Measurements from ENCODE around the gene STX11.

Gene STX11

GRCh38 chr6:144211160-144211559 lies 60.8 kb downstream of the STX11 start:
- in situ Hi-C loops (cut with MboI; ENCODE audit: low sequenced_read_pairs) = no loop called here

GRCh38 chr6:144213315-144213714 lies 63.0 kb downstream of the STX11 start:
- in situ Hi-C loops (cut with MboI; ENCODE audit: low sequenced_read_pairs) = no loop called here

DNA sequence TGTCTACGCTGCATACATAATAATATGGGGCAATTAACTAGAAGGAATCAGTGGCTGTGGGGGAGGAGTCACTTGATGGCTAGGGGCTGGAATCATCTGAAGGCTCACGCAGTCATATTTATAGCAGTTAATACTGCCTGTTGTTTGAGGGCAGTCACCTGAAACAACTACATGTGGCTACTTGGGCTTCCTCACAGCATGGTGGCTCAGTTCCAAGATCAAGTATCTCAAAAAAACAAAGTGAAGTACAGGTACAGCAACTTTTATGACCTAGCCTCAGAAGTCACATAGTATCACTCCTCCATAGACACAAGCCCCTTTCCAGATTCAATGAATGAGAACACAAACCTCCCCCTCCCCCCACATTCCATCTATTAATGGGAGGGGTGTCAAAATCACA lies 63.7 kb downstream of the STX11 start:
- in situ Hi-C loops (cut with MboI; ENCODE audit: low sequenced_read_pairs) = no loop called here

DNA sequence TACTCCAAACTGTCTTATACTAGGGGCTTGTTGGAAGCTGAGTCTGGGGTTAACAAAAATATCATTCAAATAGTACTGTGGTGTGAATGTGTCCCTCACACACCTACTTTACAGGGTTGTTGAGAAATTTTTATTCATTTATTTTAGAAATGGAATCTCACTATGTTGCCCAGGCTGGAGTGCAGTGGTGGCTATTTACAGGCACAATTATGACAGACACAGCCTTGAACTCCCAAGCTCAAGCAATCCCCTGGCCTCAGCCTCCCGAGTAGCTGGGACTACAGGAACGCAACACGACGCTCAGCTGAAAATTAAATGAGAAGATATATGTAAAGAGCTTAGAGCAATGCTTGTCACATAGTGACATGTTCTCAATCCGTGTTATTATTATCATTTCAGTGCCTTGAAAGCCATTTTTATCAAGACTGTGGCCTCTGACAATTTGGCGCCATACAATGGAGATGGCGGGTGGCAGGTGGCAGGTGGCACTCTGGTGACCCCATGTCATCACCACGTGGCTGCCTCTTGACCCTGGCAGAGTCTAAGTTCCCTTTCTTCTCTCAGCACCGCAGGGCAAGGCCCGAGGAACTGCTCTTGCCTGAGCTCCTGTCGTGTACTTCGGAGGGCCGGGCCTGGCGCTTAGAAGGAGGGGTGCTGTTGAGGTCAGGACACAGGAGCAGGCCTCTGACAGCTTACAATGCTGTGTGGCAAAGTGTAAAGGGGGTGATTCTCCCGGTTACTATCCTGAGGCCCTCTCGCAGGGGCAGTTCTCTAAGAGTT lies 64.5 kb downstream of the STX11 start:
- in situ Hi-C loops (cut with MboI; ENCODE audit: low sequenced_read_pairs) = no loop called here

- in situ Hi-C loops (cut with MboI; ENCODE audit: low sequenced_read_pairs) = no loop called here
Observed at GRCh38 chr6:144215402-144215931, 65.2 kb downstream of the STX11 start.

- in situ Hi-C loops (cut with MboI; ENCODE audit: low sequenced_read_pairs) = no loop called here
Observed at GRCh38 chr6:144215932-144216667, 65.8 kb downstream of the STX11 start.

GRCh38 chr6:144216668-144217218 lies 66.4 kb downstream of the STX11 start:
- in situ Hi-C loops (cut with MboI; ENCODE audit: low sequenced_read_pairs) = no loop called here

DNA sequence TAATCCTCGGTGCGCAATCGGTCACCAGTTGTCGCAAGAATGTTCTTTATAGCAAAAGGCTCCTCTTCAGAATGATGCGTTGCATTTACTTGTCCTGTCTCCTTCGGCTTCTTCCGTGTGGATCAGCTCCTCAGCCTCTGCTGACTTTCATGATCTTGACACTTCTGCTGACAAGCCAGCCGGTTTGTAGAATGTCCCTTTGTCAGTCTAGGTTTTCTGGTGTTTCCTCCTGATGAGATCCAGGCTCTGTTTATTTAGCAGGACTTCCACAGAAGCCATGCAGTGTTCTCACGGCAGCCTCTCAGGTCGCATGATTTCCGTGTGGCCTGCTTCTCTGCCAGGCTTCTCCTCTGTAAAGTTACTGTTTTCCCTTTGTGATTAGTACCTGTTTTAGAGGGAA lies 66.9 kb downstream of the STX11 start:
- in situ Hi-C loops (cut with MboI; ENCODE audit: low sequenced_read_pairs) = no loop called here

GRCh38 chr6:144217797-144218196 lies 67.5 kb downstream of the STX11 start:
- in situ Hi-C loops (cut with MboI; ENCODE audit: low sequenced_read_pairs) = no loop called here

- in situ Hi-C loops (cut with MboI; ENCODE audit: low sequenced_read_pairs) = no loop called here
Observed at GRCh38 chr6:144219056-144219685, 68.9 kb downstream of the STX11 start.

DNA sequence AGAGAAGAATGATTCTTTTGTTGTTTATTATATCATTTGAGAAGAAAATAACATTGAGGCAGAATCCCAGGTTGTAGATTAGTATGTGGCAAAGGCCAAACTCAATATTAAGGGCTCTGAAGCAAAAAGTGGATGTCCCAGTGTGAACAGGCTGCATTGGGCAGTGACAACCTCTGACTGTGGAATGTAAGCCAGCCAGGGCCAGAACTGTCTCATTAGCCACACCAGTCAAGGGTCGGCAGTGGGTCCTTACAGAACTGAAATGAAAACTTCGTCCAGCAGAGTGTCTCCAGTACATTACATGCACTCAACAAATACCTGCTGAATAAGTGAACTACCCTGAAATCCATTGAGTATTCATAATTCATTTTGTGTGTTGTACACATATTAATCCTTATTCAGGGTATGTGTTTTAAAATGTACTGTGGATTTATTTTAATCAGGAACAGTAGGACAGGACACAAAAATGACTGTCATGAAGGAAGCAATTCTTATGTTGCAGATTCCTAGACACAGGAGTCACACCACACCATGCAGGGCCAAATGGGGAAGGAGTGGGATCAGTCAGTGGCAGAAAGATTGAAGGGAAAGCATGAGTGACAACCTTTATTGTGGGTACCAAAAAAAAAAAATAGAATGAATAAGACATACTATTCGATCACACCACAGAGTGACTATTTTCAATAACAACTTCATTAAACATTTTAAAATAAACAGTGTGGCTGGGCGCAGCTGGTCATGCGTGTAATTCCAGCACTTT lies 69.9 kb downstream of the STX11 start:
- in situ Hi-C loops (cut with MboI; ENCODE audit: low sequenced_read_pairs) = loop anchor here (10.0 kb wide), 1 partner anchor 115 kb away; no protein-coding TSS in a partner anchor

- in situ Hi-C loops (cut with MboI; ENCODE audit: low sequenced_read_pairs) = loop anchor here (10.0 kb wide), 1 partner anchor 119 kb away; no protein-coding TSS in a partner anchor
Observed at GRCh38 chr6:144223686-144224085, 73.4 kb downstream of the STX11 start.

DNA sequence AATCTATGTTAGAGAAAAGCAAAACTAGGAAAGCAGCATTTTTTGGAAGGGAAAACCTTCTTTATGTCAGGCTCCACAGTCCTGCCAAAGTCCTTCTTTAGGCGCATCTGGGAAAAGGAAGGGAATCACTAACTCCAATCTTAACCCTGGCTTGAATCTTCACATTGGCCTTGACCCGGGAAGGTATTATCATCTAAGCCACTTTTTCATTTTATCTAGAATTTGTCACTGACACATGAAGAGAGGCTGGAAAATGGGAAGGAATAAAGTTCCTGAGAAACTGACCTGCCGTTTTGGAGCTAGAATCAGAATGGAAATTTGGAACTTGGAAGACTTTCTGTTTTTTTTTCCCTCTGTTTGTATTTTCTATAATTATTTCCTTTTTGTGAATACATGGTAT lies 81.4 kb downstream of the STX11 start:
- in situ Hi-C loops (cut with MboI; ENCODE audit: low sequenced_read_pairs) = no loop called here

DNA sequence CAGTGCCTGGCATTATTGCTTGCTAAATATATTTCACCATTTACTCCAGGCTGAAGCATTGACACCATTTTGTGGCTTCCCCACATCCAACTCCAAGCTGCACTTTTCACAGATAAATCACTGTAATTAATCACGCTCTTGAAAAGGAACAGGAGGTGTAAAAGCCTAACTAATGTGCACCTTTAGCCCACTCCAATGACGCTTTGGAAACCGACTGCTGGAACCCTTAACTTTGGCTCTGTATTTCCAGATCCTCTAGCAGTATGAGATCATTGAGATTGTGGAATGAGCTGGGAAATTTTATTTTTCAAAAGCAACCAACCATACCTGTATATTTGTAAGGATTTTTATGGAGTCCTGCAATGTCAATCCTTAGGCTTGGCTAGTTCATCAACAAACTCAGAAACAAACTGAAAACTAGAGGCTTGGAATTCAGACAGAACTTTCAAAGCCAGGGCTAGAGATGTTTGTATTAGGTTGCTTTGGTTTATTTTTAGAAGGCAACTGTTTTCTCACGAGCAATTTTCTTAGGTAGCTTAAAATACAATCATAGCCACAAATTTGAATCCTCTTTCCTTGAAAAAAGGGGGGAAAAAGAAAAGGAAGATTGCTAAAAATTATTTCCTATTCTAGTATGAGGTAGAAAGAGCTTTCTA lies 82.0 kb downstream of the STX11 start:
- in situ Hi-C loops (cut with MboI; ENCODE audit: low sequenced_read_pairs) = no loop called here

DNA sequence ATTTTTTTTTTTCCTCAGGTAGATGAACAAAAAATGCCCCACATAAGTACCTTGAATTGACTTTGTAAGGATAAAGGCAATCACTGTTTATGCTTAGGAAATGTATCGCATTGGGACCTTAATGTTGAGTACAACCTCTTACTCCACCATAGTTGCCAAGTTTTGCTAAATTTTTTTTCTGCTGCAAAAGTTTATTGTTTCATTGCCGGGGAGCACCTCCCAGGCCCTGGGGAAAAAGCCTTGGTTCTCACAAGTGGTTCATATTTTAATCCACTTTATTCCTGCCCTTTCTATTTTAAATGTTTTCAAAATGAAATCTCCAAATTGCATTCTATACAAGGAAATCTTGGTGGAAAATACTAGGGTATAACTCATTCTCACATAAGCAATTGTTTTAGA lies 82.5 kb downstream of the STX11 start:
- in situ Hi-C loops (cut with MboI; ENCODE audit: low sequenced_read_pairs) = no loop called here

GRCh38 chr6:144234399-144234798 lies 84.1 kb downstream of the STX11 start:
- in situ Hi-C loops (cut with MboI; ENCODE audit: low sequenced_read_pairs) = no loop called here

- in situ Hi-C loops (cut with MboI; ENCODE audit: low sequenced_read_pairs) = no loop called here
Observed at GRCh38 chr6:144234935-144235334, 84.6 kb downstream of the STX11 start.
